Psoas muscle (tissue), 8 donors: Measurements from ENCODE around the gene B3GAT1. TPM values are rescaled to one million over a fixed set of nuclear protein-coding genes. Genes with fewer than 3 reads are reported as not detected.

ENCODE experiments used
- ATAC-seq, 4 donors: fragments of 200-7000 bp; cut with Tn5 transposase; one replicate each; pipeline ENCODE4 v1.9.1; 2020; ENCODE audit warnings: moderate library complexity in 3 of 4, mild to moderate bottlenecking in 2 of 4
- DNase-seq, 2 donors: peaks; one replicate each; pipeline ENCODE4 v3.0.0-alpha.2; 2020
- H3K27ac ChIP-seq: fragments of 200-600 bp; one replicate; pipeline ENCODE4 v1.8.0; 2022
- H3K27me3 ChIP-seq, 3 donors: fragments of 200-600 bp in 1 of 3; one replicate each; pipeline versions ENCODE4 v1.6.1 to v1.8.0; 2013 to 2022; ENCODE audit warnings: low read length in 2 of 3, mild to moderate bottlenecking in 2 of 3, moderate library complexity in 1 of 3; ENCODE audit not compliant: insufficient read depth in 3 of 3
- H3K36me3 ChIP-seq, 2 donors: fragments of 200-600 bp in 1 of 2; one replicate each; pipeline versions ENCODE4 v1.6.1 to v1.8.0; 2013 to 2022; ENCODE audit warnings: low read depth in 1 of 2, mild to moderate bottlenecking in 1 of 2, moderate library complexity in 1 of 2; ENCODE audit not compliant: insufficient read depth in 1 of 2
- H3K4me1 ChIP-seq: fragments of 200-600 bp; one replicate; pipeline ENCODE4 v1.8.0; 2022
- H3K4me3 ChIP-seq: fragments of 200-600 bp; one replicate; pipeline ENCODE4 v1.8.0; 2022; ENCODE audit warnings: mild to moderate bottlenecking
- H3K9me3 ChIP-seq: fragments of 200-600 bp; one replicate; pipeline ENCODE4 v1.8.0; 2022
- WGBS, 3 donors: extraction: QIAGEN DNeasy Blood & Tissue Kit; methylation state at CpG; one replicate each; pipeline versions ENCODE4 v1.1.6 to v1.1.7; 2013; 5-methylcytosine and 5-hydroxymethylcytosine counted together
- intact Hi-C, 2 donors: fragments of 100-400 bp; cut with DNase I; formaldehyde crosslinking; loops; one replicate each; pipeline versions ENCODE4 v1.11.0 to v1.14.2; 2022
- polyA plus RNA-seq, 3 donors: library from polyadenylated mRNA; stranded (reverse); fragments of 200-250 nt; gene quantifications; one replicate each; pipeline ENCODE4 v1.2.3, GENCODE V29; 2013
- total RNA-seq, 4 donors: library from RNA; stranded (reverse); fragmentation: NEBNext Ultra II Directional in 2 of 4; extraction: Animal tissue kit (Norgen Biotek cat#: 25700) in 2 of 4; gene quantifications; one replicate each; pipeline versions ENCODE4 v1.2.1 to v1.2.4, GENCODE V29; 2021 to 2023
- TF ChIP-seq, protein P1 (sequence below): fragments of 200-600 bp; IDR thresholded peaks from one replicate; pipeline ENCODE4 v1.8.0; 2022; ENCODE audit warnings: antibody characterized with exemption
- donor health status: healthy with polysubstance abuse.
- donor health status: DM: no; HTN: no; CAD: no; lungs with moderate emphysema.
- donor health status: Bipolar disorder and iron deficiency.
- donor health status: healthy.
- donor health status: DM: yes; HTN: yes; CAD: no.
- donor health status: DM: no; HTN: no; CAD: no.
- donor health status: DM: no; HTN: no; CAD: no.
- donor health status: DM: yes; HTN: yes; CAD: no.

The B3GAT1 gene
- total and polyA plus RNA-seq, 7 donors: 0.01 to 0.13 (median 0.06) TPM; not detected in 3

DNA sequence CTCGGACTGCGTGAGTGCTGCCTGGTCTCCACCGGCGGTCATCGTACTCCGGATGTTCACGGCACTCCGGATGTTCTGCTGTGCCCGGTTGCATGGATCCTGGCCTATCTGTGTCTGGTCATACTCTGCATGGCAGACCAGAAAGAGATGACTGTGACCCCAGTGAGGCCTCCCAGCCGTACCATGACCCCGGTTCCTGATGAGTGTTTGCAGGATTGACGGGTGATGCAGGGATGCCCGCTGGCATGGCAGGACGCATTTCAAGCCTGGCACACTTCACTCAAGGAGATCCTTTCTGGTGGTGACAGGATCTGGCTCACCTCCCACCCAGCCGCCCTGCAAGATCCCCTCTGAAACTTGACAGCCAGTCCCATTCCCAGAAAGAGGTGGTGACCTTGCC, 74.0 kb downstream of the B3GAT1 start:
- Histone ChIP-seq H3K36me3 (no peaks in the 10 kb centered on the region), H3K9me3 (no peaks in the 10 kb centered on the region), H3K4me1 (no peaks in the 10 kb centered on the region), H3K4me3 (no peak overlapping the region), H3K27ac (no peak overlapping the region), H3K27me3 (peaks cover 0 to 4% (median 0%) of the 10 kb centered on the region in 3 donors)
- intact Hi-C loops: no loop called here
- no peak for DNase-seq
- TF ChIP-seq, protein P1, sequence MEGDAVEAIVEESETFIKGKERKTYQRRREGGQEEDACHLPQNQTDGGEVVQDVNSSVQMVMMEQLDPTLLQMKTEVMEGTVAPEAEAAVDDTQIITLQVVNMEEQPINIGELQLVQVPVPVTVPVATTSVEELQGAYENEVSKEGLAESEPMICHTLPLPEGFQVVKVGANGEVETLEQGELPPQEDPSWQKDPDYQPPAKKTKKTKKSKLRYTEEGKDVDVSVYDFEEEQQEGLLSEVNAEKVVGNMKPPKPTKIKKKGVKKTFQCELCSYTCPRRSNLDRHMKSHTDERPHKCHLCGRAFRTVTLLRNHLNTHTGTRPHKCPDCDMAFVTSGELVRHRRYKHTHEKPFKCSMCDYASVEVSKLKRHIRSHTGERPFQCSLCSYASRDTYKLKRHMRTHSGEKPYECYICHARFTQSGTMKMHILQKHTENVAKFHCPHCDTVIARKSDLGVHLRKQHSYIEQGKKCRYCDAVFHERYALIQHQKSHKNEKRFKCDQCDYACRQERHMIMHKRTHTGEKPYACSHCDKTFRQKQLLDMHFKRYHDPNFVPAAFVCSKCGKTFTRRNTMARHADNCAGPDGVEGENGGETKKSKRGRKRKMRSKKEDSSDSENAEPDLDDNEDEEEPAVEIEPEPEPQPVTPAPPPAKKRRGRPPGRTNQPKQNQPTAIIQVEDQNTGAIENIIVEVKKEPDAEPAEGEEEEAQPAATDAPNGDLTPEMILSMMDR: no peak
- 91 to 97% (median 91%) methylated on average over 15 of the region's 15 CpGs for WGBS, 3 donors
- no peak for ATAC-seq

DNA sequence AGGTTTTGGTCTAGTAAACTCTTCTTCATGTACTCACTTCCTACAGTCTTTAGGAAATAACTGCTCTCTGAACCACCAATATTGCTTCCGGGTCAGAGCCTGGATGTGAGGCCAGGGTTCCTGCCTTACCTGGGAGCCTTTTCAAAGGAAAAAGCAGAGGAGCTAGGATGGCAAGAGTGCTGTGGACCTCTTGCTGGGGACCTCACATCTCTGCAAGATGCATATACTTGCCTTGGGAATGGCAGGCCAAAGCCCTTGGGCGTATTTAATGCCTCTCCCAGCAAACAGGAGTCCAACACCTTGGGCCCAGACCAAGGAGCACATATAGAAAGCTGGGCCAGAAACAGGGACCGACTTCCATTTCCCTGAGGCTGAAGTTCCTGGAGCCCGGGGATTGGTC, 75.0 kb downstream of the B3GAT1 start:
- H3K27me3 ChIP-seq: peaks cover 0 to 8% (median 0%) of the 10 kb centered on the region in 3 donors

DNA sequence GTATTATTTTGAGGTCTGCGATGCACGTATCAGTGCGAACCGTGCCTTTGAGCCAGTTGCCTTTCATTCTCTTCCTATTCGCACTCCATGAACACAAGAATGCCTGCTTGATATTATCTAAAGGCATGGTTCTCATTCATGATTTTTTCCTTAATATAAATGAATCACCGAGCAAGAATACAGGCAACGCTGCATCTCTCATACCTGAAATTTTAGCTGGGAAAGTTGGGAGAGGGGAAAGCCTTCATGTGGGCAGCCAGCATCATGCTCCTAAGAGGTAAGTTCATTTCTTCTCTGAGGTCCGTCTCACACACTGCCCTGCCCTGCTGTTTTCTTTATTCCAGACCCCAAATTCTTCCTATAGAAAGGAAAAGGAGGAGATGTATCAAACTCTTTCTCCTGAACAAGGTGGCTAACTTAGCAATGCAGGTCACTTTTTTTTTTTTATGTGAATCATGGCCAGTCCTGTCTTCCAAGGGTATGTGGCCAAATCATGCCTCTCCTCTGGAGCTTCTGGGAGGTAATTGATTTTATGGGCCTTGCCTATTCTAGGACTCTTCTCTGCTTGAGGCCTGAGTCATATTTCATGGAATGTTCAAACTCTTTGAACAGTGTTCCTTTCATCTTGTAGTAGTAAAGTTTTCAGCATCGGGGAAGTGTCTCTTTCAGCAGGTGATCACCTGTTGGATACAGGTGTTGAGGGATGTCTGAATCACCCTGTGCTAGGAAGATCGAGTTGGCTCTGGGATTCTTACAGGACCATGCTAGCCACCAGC, 77.1 kb downstream of the B3GAT1 start:
- H3K27me3 ChIP-seq: peaks cover 0 to 8% (median 0%) of the 10 kb centered on the region in 3 donors
- TF ChIP-seq, protein P1: no peak
- DNase-seq (no peak), ATAC-seq (no peak)
- H3K9me3 ChIP-seq: no peaks in the 10 kb centered on the region
- H3K4me1 ChIP-seq: peaks cover 9% of the 10 kb centered on the region
- intact Hi-C loops: no loop called here
- no peak overlapping the region for H3K4me3 ChIP-seq
- no peak overlapping the region for H3K27ac ChIP-seq
- 84 to 88% (median 86%) methylated on average over 10 of the region's 10 CpGs for WGBS, 3 donors
- H3K36me3 ChIP-seq: no peaks in the 10 kb centered on the region

More for the DNA sequence above, 75.0 kb downstream of the B3GAT1 start:
- DNase-seq (no peak), ATAC-seq (no peak)
- intact Hi-C loops: no loop called here
- no peak overlapping the region for H3K27ac ChIP-seq
- TF ChIP-seq, protein P1: no peak
- no peaks in the 10 kb centered on the region for H3K36me3 ChIP-seq
- H3K4me1 ChIP-seq: peaks cover 7% of the 10 kb centered on the region
- H3K9me3 ChIP-seq: no peaks in the 10 kb centered on the region
- H3K4me3 ChIP-seq: no peak overlapping the region
- 89 to 97% (median 95%) methylated on average over 4 of the region's 4 CpGs for WGBS, 3 donors

DNA sequence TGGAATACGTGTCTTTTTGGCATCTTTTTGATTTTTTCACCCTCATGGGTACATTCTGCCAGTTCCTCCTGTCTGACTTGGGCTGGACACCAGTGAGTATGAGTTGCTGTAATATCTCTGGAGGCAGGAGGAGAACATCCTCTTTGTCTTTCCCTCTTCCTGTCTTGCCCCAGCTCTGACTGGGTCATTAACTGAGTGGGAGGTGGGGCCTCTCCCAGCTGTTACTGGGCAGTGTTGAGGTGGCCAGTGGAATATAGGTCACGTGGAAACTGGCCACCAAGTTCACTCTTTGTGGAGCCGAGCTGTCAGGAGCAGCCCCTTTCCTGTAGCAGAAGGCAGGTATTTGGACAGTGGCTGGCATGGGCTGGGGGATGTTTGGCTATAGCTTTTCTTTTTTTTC, 78.1 kb downstream of the B3GAT1 start:
- Histone ChIP-seq H3K36me3 (no peaks in the 10 kb centered on the region), H3K9me3 (no peaks in the 10 kb centered on the region), H3K27ac (no peak overlapping the region), H3K4me3 (no peak overlapping the region), H3K4me1 (peaks cover 9% of the 10 kb centered on the region), H3K27me3 (peaks cover 0 to 8% (median 0%) of the 10 kb centered on the region in 3 donors)
- WGBS, 3 donors: 44 to 55% (median 48%) methylated on average over 3 of the region's 3 CpGs
- ATAC-seq (no peak), DNase-seq (no peak)
- TF ChIP-seq, protein P1: no peak
- intact Hi-C loops: no loop called here
